Peyer's patch (tissue), 4 donors: ENCODE data around the gene GNG3.

Source experiments
- POLR2A ChIP-seq, 2 donors: fragments of 450-650 bp; IDR thresholded peaks; one replicate each; pipeline ENCODE4 v1.5.1; 2017; ENCODE audit warnings: antibody characterized with exemption in 2 of 2, mild to moderate bottlenecking in 2 of 2, moderate library complexity in 2 of 2
- TF ChIP-seq, protein P1 (sequence below), 6 experiments: fragments of 450-650 bp in 4 of 6; fragments of 200-600 bp in 2 of 6; sonication (generic) in 1 of 6; IDR thresholded peaks; one replicate each; pipeline ENCODE4 v1.5.1; 2017 to 2019; ENCODE audit warnings: antibody characterized with exemption in 6 of 6, mild to moderate bottlenecking in 3 of 6, moderate library complexity in 1 of 6

DNA sequence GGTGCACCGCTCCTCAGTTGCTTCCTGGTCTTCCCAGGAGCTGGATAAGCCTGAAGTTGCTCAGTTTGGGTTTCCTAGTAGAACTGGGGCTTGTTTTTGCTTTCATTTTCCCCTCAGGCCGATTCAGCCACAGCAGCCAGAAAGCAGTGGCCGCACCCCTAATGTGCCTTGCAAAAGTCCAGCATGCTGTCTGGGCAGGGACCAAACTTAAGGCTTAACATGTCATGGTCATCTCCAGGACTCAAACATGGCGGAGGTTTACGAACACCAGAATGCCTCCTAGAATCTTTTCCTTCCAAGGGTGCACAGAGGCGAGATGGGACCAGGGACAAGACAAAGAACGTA, 2.5 kb downstream of the GNG3 start:
- TF ChIP-seq, protein P1, sequence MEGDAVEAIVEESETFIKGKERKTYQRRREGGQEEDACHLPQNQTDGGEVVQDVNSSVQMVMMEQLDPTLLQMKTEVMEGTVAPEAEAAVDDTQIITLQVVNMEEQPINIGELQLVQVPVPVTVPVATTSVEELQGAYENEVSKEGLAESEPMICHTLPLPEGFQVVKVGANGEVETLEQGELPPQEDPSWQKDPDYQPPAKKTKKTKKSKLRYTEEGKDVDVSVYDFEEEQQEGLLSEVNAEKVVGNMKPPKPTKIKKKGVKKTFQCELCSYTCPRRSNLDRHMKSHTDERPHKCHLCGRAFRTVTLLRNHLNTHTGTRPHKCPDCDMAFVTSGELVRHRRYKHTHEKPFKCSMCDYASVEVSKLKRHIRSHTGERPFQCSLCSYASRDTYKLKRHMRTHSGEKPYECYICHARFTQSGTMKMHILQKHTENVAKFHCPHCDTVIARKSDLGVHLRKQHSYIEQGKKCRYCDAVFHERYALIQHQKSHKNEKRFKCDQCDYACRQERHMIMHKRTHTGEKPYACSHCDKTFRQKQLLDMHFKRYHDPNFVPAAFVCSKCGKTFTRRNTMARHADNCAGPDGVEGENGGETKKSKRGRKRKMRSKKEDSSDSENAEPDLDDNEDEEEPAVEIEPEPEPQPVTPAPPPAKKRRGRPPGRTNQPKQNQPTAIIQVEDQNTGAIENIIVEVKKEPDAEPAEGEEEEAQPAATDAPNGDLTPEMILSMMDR (IDR thresholded peaks at IDR 0.05): no peak
- TF ChIP-seq POLR2A (IDR thresholded peaks at IDR 0.05): no peak
